DOHH2 (cell line): ENCODE data around the gene CDC16.

ENCODE experiments used
- CTCF ChIP-seq: fragments of 200-600 bp; sonication (generic); IDR thresholded peaks from one replicate; pipeline ENCODE4 v1.5.1; 2014; ENCODE audit warnings: antibody characterized with exemption, mild to moderate bottlenecking, low read depth, low read length; ENCODE audit not compliant: poor library complexity, severe bottlenecking
- EZH2phosphoT487 ChIP-seq: fragments of 200-600 bp; sonication (generic); IDR thresholded peaks from 2 replicates; pipeline ENCODE4 v1.6.1; 2017; ENCODE audit warnings: borderline replicate concordance, mild to moderate bottlenecking, antibody characterized with exemption, low read length, moderate library complexity, mixed read lengths

DNA sequence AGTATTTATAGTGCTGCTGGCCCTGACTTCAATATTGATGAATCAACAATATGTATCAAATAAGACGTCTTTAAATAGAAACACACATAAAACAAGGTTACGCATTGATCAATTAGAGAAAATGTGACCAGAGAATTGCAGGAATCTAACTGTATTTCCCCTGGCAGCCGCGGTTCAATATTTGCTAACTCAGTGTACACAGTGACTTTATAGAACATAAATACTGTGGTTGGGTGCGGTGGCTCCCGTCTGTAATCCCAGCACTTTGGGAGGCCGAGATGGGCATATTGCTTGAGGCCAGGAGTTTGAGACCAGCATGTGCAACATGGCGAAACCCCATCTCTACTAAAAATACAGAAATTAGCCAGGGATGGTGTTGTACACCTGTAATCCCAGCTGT lies 23.9 kb downstream of the CDC16 start:
- TF ChIP-seq CTCF (no peak), EZH2phosphoT487 (no peak)
